ENCODE results near the gene CLEC2B.

Gene CLEC2B

DNA sequence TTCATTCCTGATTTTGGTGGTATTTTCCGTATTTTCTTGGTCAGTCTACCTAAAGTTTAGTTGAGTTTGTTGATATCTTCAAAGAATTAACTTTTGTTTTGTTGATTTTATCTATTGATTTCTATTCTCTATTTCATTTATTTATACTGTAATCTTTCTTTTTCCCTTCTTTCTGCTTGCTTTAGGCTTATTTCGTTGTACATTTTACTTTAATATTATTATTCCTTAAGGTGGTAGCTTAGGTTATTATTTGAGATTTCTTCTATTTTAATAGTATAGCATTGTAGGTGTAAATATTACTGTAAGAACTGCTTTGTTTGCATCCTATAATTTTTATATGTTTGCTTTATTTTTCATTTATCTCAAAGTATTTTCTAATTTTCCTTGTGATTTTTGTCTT, 63.3 kb downstream of the CLEC2B start:
- DNase-seq = no peak

Data from stimulated activated CD4-positive, alpha-beta T cell treated with anti-CD3 and anti-CD28 coated beads, Interleukin-12 subunit alpha, Interleukin-12 subunit beta, amount 100 ng/mL, for 4 hours (primary cell).